HG03354 (cell line): ENCODE data around the gene LRRC4C.
A peak's percentile ranks its signal among the peaks of the same experiment; 100 is the strongest.

Experiments used
- ATAC-seq: cut with Tn5 transposase; IDR thresholded peaks from one replicate; pipeline ENCODE4 v1.9.1; 2021; ENCODE audit warnings: mild to moderate bottlenecking; ENCODE audit not compliant: unreplicated experiment, poor library complexity, severe bottlenecking

LRRC4C gene

DNA sequence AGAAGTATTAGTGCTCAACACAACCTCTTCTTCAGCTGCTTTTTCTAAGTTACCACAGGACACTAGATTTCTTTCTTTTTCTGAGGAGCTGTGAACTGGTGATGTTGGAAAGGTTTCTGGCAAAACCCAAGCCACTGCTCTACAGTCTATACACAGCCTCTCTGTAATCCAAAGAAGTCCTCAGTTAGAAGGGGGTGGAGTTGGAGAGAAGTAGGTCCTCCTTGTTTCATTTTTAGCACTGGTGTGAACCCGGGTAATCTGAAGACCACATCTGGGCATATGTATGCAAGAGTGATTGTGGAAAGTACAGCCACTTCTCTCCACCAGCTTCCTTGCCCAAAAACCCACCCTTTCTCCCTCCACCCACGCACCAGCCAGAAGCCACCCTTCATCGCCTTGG, 1168.1 kb downstream of the LRRC4C start:
- no peak for ATAC-seq

DNA sequence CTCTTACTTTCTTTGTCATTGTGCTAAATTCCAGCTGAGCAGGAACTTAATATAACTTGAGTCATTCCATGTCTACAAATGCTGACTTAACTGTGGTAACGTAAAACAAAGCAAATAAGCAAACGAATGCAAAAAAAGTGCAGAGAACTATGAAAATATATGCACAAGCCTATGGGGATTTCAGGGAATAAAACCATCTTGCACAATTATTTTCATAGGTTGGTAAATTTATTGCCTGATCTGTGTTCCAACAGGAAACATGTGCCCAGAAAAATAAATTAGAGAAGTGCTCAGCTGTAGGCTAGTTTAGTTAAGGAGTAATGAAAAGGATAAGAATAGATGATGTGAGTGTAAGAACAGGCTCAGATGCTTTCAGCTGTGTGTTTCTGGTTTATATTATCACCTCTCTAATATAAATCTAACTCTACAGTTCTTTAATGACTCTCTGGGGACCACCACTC, 1169.3 kb downstream of the LRRC4C start:
- no peak for ATAC-seq

- no peak for ATAC-seq
Observed at GRCh38 chr11:40289370-40289769, 1170.1 kb downstream of the LRRC4C start.

- no peak for ATAC-seq
Observed at GRCh38 chr11:40287916-40288803, 1171.3 kb downstream of the LRRC4C start.

DNA sequence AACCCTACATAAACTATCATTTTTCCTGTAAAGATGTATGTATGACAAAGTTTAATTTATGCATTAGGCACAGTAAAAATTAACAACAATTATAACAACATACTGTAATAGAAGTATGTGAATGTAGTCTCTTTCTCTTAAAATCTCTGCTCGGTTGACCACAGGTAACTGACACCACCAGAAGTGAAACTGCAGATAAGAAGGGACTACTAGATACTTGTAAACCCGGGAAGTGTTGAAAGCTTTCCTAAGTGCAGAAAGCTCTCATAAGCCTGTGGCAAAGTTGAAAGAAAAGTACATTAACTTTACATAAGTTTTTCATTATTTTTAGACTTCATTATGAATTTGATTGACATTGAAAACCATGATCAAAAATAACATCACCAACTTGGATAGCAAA, 1173.3 kb downstream of the LRRC4C start:
- no peak for ATAC-seq

DNA sequence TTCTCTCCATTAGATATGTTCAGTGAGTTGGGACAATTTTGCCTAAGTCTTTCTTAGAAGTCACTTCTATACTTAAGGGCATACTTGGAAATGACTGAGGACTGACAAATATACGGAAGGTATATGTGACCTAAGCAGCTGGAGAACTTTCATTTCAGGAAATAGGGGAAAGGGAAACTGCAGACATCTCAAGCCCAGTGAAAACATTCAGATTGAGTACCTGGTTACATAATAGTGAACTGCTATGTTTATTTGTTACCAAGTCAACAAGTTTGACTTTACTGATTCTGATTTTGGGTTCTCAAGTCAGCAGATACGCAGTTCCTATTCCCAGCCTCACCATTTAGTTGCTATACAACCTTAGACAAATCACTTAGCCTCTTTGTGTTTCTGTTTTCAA, 1173.9 kb downstream of the LRRC4C start:
- no peak for ATAC-seq

DNA sequence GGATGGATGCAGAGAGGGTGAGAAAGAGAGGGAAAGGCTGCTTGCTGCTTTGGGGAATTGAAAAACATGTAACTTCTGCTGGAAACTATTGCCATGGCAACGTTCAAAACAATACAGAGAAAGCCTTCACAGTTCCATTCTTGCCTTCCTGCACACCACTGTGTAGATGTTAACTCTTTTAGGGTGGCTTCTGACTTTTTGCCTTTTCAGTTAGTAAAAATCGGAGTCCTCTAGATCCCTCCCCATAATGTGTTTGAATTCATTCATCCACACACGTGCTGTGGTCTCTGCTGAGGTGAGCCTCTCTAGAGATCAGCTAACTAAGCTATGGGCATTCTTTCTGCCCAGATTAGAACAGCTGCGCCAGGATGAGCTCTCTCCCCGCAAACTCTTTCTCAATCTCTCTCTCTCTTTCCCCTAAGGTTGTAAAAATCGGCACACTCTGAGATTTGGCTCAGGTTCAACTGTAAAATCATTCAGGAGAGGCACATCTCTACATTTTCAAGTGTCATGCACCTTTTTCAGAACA, 1178.3 kb downstream of the LRRC4C start:
- no peak for ATAC-seq

DNA sequence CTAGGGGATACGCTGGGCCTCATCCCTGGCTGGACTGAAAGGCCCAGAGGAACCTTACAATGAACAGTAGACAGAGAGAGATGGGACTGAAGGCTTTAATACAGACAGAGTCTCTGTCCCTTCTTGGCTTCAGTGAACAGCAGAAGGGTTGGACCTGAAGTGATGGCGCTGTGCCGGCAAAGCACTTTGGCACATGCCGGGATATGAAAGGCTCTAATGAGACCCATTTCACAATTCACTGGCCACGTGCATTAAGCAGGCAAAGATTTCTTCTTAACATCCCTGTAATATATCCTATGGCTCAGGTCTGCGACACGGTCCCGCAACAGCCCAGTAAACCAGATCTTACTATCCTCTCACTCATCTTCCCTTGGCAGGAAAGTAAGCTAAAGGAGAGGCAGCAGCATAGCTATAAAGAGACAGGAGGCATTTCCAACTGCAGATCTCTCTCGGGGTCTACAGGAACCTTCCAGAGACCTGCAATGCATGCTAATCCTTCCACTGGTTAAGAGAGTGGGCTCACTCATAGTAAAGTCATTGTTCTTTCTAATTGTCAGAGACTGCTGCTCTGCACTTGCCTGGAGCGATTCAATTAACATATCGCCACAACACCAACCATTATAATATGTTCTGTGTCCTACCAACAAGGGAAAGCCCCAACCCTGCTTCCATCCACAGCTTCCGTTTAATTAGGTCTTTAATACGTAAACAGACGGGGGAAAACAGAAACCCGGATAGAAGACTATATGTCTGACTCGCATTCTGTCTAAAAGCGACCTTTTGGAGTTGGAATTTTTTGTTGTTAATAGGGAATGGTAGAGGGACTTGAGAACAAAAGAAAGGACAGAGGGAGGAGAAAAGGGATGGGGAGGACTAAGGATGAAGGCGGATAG, 1179.0 kb downstream of the LRRC4C start:
- no peak for ATAC-seq

GRCh38 chr11:40276960-40277359, 1182.5 kb downstream of the LRRC4C start:
- ATAC-seq, result no peak

- ATAC-seq, result no peak
Observed at GRCh38 chr11:40274017-40274416, 1185.4 kb downstream of the LRRC4C start.

- ATAC-seq, result no peak
Observed at GRCh38 chr11:40273192-40273732, 1186.2 kb downstream of the LRRC4C start.

- ATAC-seq, result no peak
Observed at GRCh38 chr11:40271361-40271760, 1188.1 kb downstream of the LRRC4C start.

GRCh38 chr11:40269865-40270264, 1189.6 kb downstream of the LRRC4C start:
- ATAC-seq, result no peak

- ATAC-seq, result no peak
Observed at GRCh38 chr11:40268551-40268950, 1190.9 kb downstream of the LRRC4C start.

DNA sequence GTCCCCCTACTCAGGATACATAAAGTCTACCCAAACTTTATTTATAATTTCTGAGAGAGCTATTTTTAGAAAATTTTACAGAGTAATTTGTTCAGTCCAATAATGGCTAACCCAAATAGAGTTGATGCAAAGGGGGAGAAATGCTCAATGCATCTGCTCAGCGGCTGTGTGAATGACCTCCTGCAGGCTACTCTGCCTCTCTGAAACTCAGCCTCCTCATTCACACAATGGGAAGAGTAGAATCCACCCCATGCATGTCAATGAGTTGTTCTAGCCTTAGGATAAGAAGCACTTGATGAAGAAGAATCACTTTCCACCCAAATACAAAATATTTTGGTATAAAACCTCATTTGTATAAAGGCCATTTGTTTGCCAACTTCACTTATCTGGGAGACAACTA, 1204.0 kb downstream of the LRRC4C start:
- ATAC-seq, result no peak

GRCh38 chr11:40253166-40253565, 1206.3 kb downstream of the LRRC4C start:
- no peak for ATAC-seq

- ATAC-seq, result no peak
Observed at GRCh38 chr11:40252236-40252635, 1207.2 kb downstream of the LRRC4C start.

GRCh38 chr11:40246983-40247382, 1212.5 kb downstream of the LRRC4C start:
- ATAC-seq, result no peak

- peak; percentile 97 for ATAC-seq
Observed at GRCh38 chr11:40241524-40242051, 1217.9 kb downstream of the LRRC4C start.

DNA sequence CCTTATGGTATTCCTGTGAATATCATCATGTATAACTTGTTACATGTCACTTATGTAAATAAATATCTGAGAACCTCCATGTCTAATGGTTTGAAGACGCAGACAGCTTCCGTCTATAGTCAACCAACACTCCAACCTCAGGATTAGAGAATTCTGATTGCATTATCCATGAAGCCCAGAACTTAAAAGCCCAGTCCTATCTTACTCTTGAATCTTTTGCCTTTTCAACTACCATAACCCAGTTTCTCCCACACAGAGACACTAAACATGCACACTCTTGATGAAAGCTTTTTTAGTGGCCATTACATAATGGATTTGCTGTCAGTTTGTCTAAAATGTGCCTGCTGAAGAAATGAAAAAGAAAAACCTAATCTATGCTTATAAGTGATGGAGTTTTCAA, 1219.2 kb downstream of the LRRC4C start:
- no peak for ATAC-seq
